HG03439 (cell line): ENCODE data around the gene DSTN.
"Not testable (repeated sequence)": the region's sequence is repeated elsewhere in the genome, so short reads cannot be mapped to it uniquely, and the experiment has no call there.

Source experiments
- ATAC-seq: cut with Tn5 transposase; IDR thresholded peaks from one replicate; pipeline ENCODE4 v1.9.1; 2021; ENCODE audit warnings: mild to moderate bottlenecking, moderate library complexity; ENCODE audit not compliant: unreplicated experiment

DSTN gene

GRCh38 chr20:17647391-17648314 is 77.8 kb downstream of the DSTN start:
- ATAC-seq: no peak

GRCh38 chr20:17648315-17648646 is 78.4 kb downstream of the DSTN start:
- ATAC-seq: no peak

GRCh38 chr20:17648791-17649730 is 79.2 kb downstream of the DSTN start:
- no peak for ATAC-seq

GRCh38 chr20:17650301-17651128 is 80.6 kb downstream of the DSTN start:
- no peak for ATAC-seq

GRCh38 chr20:17651129-17651759 is 81.4 kb downstream of the DSTN start:
- no peak for ATAC-seq

- ATAC-seq: no peak
These were observed 82.0 kb downstream of the DSTN start for GRCh38 chr20:17651760-17652388.

GRCh38 chr20:17652411-17652810 is 82.5 kb downstream of the DSTN start:
- ATAC-seq: no peak

- no peak for ATAC-seq
These were observed 84.2 kb downstream of the DSTN start for GRCh38 chr20:17653835-17654648.

- ATAC-seq: no peak
These were observed 84.9 kb downstream of the DSTN start for GRCh38 chr20:17654649-17655285.

GRCh38 chr20:17655286-17655651 is 85.4 kb downstream of the DSTN start:
- ATAC-seq: no peak

- no peak for ATAC-seq
These were observed 86.1 kb downstream of the DSTN start for GRCh38 chr20:17655865-17656479.

GRCh38 chr20:17657079-17657825 is 87.4 kb downstream of the DSTN start:
- no peak for ATAC-seq

- no peak for ATAC-seq
These were observed 88.2 kb downstream of the DSTN start for GRCh38 chr20:17657898-17658647.

- no peak for ATAC-seq
These were observed 88.7 kb downstream of the DSTN start for GRCh38 chr20:17658648-17658993.

- ATAC-seq: not testable (repeated sequence)
These were observed 89.5 kb downstream of the DSTN start for GRCh38 chr20:17659344-17659743.
